Pons (tissue), 1 donor: ENCODE data around the gene SCRN2.
A peak's percentile ranks its signal among the peaks of the same experiment; 100 is the strongest.

Experiments used
- DNase-seq: peaks from one replicate; pipeline ENCODE4 v3.0.0-alpha.2; 2016; ENCODE audit warnings: low spot score

SCRN2 gene

GRCh38 chr17:47846716-47847340 is 5.8 kb upstream of the SCRN2 start:
- no peak for DNase-seq

- DNase-seq, result no peak
Observed at GRCh38 chr17:47845716-47846075, 4.6 kb upstream of the SCRN2 start.

- DNase-seq, result no peak
Observed at GRCh38 chr17:47844814-47845715, 4.0 kb upstream of the SCRN2 start.

- DNase-seq, result no peak
Observed at GRCh38 chr17:47844227-47844626, 3.2 kb upstream of the SCRN2 start.

- DNase-seq, result no peak
Observed at GRCh38 chr17:47843391-47843730, 2.3 kb upstream of the SCRN2 start.

- no peak for DNase-seq
Observed at GRCh38 chr17:47841488-47842291, 617 bp upstream of the SCRN2 start.

- DNase-seq, result no peak
Observed at GRCh38 chr17:47840001-47840741, 902 bp downstream of the SCRN2 start.

GRCh38 chr17:47839071-47839470 is 2.0 kb downstream of the SCRN2 start:
- no peak for DNase-seq

- no peak for DNase-seq
Observed at GRCh38 chr17:47838636-47839035, 2.4 kb downstream of the SCRN2 start.

GRCh38 chr17:47837401-47838039 is 3.6 kb downstream of the SCRN2 start:
- DNase-seq, result no peak

- no peak for DNase-seq
Observed at GRCh38 chr17:47836601-47837000, 4.5 kb downstream of the SCRN2 start.

- no peak for DNase-seq
Observed at GRCh38 chr17:47834756-47835155, 6.3 kb downstream of the SCRN2 start.

GRCh38 chr17:47831934-47832327 is 9.1 kb downstream of the SCRN2 start:
- DNase-seq, result peak; percentile 67

- DNase-seq, result peak; percentile 88
Observed at GRCh38 chr17:47831003-47831933, 9.8 kb downstream of the SCRN2 start, which contains the start of the genes LRRC46 and MRPL10. Gene LRRC46, plus strand, starts transcription at chr17:47831670. Its CDS starts 320 bp downstream, at chr17:47831990. Gene MRPL10, minus strand, starts transcription at chr17:47831541. Its CDS starts 30 bp downstream, at chr17:47831511.

- DNase-seq, result no peak
Observed at GRCh38 chr17:47830396-47831002, 10.6 kb downstream of the SCRN2 start.

GRCh38 chr17:47829870-47830269 is 11.2 kb downstream of the SCRN2 start:
- no peak for DNase-seq

GRCh38 chr17:47823519-47823918 is 17.6 kb downstream of the SCRN2 start:
- DNase-seq, result no peak

- DNase-seq, result no peak
Observed at GRCh38 chr17:47822785-47823184, 18.3 kb downstream of the SCRN2 start.
